ENCODE results near the gene PHF14. TPM values are rescaled to one million over a fixed set of nuclear protein-coding genes. Genes with fewer than 3 reads are reported as not detected.

The PHF14 gene
- total RNA-seq, 2 donors from 2014 or later = 13.0 to 14.3 TPM

- Histone ChIP-seq H3K27me3 (no peaks in the 10 kb centered on the region), H3K4me3 (no peak overlapping the region), H3K9me3 (no peaks in the 10 kb centered on the region), H3K27ac (no peak overlapping the region), H3K4me1 (no peaks in the 10 kb centered on the region), H3K36me3 (no peaks in the 10 kb centered on the region)
- TF ChIP-seq CTCF (IDR thresholded peaks at IDR 0.05) = no peak
- DNase-seq (ENCODE audit: low spot score) = no peak
Observed at GRCh38 chr7:11006291-11006690, 32.6 kb downstream of the PHF14 start.

GRCh38 chr7:11009631-11010030 is 36.0 kb downstream of the PHF14 start:
- DNase-seq (ENCODE audit: low spot score) = no peak
- peaks cover 5% of the 10 kb centered on the region for H3K36me3 ChIP-seq
- no peak for TF ChIP-seq CTCF (IDR thresholded peaks at IDR 0.05)
- H3K27ac ChIP-seq = no peak overlapping the region
- no peaks in the 10 kb centered on the region for H3K9me3 ChIP-seq
- no peaks in the 10 kb centered on the region for H3K27me3 ChIP-seq
- no peaks in the 10 kb centered on the region for H3K4me1 ChIP-seq
- no peak overlapping the region for H3K4me3 ChIP-seq

GRCh38 chr7:11021468-11021867 is 47.8 kb downstream of the PHF14 start:
- Histone ChIP-seq H3K27ac (no peak overlapping the region), H3K4me1 (no peaks in the 10 kb centered on the region), H3K4me3 (no peak overlapping the region)

GRCh38 chr7:11026452-11027359 is 53.0 kb downstream of the PHF14 start:
- Histone ChIP-seq H3K9me3 (no peaks in the 10 kb centered on the region), H3K4me3 (no peak overlapping the region), H3K27ac (no peak overlapping the region), H3K36me3 (peaks cover 12% of the 10 kb centered on the region), H3K27me3 (no peaks in the 10 kb centered on the region), H3K4me1 (no peaks in the 10 kb centered on the region)
- DNase-seq (ENCODE audit: low spot score) = no peak
- no peak for TF ChIP-seq CTCF (IDR thresholded peaks at IDR 0.05)

More at GRCh38 chr7:11021468-11021867, 47.8 kb downstream of the PHF14 start:
- TF ChIP-seq CTCF (IDR thresholded peaks at IDR 0.05) = no peak
- H3K36me3 ChIP-seq = peaks cover 12% of the 10 kb centered on the region
- H3K9me3 ChIP-seq = no peaks in the 10 kb centered on the region
- DNase-seq (ENCODE audit: low spot score) = no peak
- no peaks in the 10 kb centered on the region for H3K27me3 ChIP-seq

- Histone ChIP-seq H3K36me3 (peaks cover 3% of the 10 kb centered on the region), H3K27ac (no peak overlapping the region), H3K9me3 (no peaks in the 10 kb centered on the region), H3K27me3 (no peaks in the 10 kb centered on the region), H3K4me1 (no peaks in the 10 kb centered on the region), H3K4me3 (no peak overlapping the region)
- no peak for DNase-seq (ENCODE audit: low spot score)
- TF ChIP-seq CTCF (IDR thresholded peaks at IDR 0.05) = no peak
Observed at GRCh38 chr7:11035661-11036060, 62.0 kb downstream of the PHF14 start.
